HG02884 (cell line): ENCODE measurements around the gene VGLL3.
A peak's percentile ranks its signal among the peaks of the same experiment; 100 is the strongest.
"Not testable (repeated sequence)": the region's sequence is repeated elsewhere in the genome, so short reads cannot be mapped to it uniquely, and the experiment has no call there.

Experiments
- ATAC-seq: cut with Tn5 transposase; IDR thresholded peaks from one replicate; pipeline ENCODE4 v1.9.1; 2021; ENCODE audit warnings: mild to moderate bottlenecking, moderate library complexity; ENCODE audit not compliant: unreplicated experiment

The VGLL3 gene

DNA sequence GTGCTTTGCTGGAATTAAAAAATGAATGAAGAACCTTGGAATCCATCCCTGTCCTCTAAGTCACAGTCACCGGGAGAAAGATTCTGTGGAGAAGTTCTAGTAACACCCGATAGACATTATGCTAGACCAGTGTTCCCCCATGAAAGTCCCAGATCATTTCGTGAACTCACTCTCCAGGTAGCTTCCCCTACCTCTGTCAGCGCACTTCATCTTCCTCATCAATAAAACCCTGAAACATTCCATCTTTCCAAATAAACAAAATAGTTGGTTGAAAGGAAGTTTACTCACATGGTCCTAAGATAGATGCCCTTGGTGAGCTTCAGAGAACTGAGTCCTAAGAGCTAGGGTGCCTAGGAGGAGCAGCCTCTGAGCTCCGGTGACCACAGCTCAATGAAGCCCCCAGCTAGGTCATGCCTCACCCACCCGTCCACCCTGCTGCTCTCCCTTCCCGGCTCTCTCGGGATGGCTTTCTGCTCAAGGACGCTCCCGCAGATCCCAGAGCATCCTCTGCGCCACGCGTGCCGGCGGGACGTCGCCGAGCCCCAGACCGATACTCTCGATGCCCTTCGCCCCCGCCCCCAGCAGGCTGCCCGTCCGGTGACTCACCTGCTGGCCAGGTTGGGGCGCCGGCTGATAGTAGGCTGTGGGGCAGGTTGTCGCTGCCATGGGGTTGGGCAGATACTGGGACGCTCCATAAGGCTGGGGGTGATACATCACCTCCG, 776 bp downstream of the VGLL3 start:
- peak; percentile 15 for ATAC-seq

DNA sequence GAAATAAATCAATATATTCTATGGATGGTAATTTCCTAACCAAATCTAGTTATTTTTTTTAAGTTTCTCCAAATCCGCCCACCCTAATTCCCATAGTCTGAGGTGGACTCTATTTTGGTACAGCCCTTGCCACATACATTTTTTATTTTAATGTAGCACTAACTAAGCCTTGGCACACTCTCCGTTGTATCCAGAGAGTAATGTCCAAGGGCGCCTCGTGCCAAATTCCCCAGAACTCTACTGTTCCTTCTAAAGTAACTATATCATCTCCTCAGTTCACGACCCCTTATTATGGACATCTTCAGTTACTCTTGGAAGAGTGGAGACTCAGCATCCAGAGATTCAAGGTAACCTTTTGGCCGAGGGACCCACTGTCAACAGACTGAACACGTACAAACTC, 1.3 kb downstream of the VGLL3 start:
- no peak for ATAC-seq

DNA sequence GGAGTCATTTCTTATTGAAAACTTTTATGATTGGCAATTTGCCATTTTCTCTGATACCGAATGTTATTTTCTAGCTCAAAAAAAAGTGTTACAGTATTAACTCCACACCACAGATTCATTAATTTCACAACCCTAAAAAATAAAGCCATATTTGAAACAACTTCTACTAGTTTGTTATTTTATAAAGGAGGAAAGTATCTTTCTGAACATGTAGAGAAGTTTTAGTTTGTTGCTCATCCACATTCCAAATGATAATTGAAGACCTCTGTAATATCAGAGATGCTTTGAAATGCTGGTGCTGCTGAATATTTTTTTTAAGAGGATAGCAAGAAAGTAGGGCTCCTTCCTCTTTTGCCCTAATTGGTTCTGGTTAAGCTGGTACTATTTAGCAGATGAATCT, 1.9 kb downstream of the VGLL3 start:
- no peak for ATAC-seq

DNA sequence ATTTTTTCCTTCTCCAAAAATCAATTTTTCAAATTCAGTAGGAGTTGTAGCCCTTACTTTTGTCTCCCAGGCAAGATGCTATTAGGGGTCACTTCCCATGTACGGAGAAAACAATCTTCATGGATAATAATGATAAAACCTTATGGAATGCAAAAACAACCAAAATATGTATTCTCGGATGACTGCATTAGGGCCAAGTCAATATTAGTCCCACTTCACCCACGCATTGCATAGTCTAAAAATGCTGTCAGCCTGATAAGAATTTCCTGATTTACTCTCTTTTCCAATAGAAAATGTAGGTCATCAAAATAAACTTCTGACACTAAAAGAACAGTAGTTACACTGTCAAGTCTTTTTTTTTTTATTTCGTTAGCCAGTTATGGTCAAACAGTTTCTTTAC, 2.7 kb downstream of the VGLL3 start:
- no peak for ATAC-seq

- no peak for ATAC-seq
Observed at GRCh38 chr3:86987421-86987715, 3.6 kb downstream of the VGLL3 start.

- ATAC-seq: no peak
Observed at GRCh38 chr3:86986671-86987420, 4.1 kb downstream of the VGLL3 start.

DNA sequence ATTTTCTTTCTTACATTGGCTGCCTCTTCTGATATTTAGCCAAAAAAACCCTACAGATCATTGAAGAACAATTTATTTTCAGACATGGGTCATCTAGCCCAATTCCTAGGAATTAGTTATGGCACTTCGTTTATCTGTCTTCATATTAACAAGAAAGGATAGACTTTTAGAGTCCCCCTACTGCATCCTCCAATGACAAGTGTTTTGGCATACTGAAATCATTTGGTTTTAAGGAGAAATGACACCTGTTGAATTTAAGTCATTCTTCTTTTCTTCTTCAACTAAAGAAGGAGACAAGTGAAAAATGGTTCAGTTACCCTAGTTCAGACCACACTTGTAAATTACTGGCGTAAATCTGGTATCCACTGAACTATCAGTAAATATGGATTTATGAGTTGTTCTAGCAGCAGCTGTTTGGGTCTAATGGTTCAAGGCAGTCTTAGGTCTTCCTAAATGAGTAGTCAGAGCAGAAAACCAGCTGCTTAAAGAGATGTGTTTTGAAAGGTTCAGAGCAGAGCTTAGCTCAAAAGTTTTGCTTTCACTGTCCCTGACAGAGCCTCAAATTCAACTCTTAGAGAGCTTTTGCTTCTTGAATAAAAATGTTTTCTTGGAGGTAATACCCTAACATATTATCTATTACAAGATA, 5.6 kb downstream of the VGLL3 start:
- ATAC-seq: no peak

GRCh38 chr3:86984271-86984670, 6.7 kb downstream of the VGLL3 start:
- ATAC-seq: no peak

GRCh38 chr3:86982883-86983282, 8.1 kb downstream of the VGLL3 start:
- ATAC-seq: no peak

DNA sequence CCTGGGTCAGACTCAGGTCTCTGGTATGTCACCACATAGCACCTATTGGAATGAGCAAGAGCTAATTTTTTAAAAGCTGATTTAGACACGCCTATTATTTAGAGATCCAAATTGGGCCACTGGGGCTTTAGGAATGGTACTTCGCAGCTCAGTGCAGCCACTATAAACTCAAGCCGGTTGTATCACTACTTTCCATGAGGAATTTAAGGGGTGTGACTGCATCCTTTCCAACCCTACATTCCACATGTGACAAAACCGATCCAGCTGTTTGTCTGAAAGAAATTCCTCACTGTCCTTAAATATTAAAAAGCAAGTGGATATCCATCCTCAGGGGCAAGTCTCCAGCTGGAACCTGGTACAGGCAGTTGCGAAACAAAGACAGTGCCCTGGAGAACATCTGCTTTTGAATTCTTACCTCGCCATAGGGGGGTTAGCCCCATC, 12.8 kb downstream of the VGLL3 start:
- ATAC-seq: no peak

GRCh38 chr3:86976219-86976618, 14.7 kb downstream of the VGLL3 start:
- ATAC-seq: no peak

DNA sequence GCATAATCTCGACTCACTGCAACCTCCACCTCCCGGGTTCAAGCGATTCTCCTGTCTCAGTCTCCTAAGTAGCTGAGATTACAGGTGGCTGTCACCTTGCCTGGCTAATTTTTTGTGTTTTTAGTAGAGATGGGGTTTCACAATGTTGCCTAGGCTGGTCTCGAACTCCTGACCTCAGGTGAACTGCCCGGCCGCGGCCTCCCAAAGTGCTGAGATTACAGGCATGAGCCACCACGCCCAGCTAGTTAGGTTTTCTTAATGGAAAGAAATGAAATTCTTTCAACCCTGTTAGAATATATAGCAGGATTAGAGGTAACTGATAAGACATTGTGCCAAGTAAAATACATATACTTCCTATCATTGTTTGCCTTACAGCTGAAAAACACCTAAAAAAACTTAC, 16.8 kb downstream of the VGLL3 start:
- ATAC-seq: not testable (repeated sequence)

DNA sequence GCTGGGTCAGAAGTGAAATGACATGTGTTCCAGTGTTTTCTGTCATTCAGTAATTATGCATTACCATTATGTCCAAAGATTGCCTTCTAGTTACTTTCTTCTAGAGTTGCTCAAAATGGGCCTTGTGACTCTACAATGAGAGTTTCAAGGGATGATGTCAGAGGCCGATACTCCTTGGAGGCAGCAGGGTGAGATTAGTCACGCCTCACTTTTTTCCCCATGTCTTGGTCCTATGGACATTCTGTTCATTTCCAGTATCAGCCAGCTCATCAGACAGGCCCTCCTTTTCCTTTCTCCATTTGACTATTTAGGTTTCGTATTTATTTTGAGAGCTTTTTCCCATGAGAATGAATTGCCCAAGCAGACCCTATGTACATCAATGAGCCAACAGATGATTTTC, 17.5 kb downstream of the VGLL3 start:
- no peak for ATAC-seq

DNA sequence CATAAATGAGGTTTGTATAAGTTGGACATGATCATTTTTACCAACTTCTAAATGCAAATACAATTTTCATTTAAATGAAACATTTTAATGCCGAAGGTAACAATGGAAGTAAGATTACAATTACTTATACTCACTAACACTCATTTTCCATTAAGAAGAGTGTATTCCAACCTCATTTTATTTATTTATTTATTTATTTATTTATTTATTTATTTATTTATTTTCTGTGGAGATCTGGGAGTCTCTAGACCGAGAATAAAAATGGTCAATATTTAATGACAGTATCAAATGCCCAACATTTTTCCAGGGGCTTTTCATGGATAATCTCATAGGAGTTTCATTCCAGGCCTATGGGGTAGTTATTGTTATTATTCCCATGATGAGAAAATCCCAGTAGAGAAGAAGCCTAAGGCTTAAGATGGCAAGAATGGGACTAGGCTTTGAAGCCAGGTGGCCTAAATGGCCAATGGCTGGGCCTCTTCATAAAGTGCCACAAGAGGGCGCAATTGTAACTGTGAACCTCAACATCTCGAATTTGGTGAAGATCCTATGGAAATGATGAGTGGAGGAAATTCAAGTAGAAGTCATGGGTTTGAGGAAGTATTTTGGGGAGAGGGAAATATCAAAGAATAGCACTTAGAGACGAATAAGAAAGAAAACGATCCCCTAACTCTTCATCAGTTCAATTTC, 21.3 kb downstream of the VGLL3 start:
- ATAC-seq: peak; percentile 76

- ATAC-seq: no peak
Observed at GRCh38 chr3:86968244-86968932, 22.6 kb downstream of the VGLL3 start.

- no peak for ATAC-seq
Observed at GRCh38 chr3:86967062-86967461, 23.9 kb downstream of the VGLL3 start.

DNA sequence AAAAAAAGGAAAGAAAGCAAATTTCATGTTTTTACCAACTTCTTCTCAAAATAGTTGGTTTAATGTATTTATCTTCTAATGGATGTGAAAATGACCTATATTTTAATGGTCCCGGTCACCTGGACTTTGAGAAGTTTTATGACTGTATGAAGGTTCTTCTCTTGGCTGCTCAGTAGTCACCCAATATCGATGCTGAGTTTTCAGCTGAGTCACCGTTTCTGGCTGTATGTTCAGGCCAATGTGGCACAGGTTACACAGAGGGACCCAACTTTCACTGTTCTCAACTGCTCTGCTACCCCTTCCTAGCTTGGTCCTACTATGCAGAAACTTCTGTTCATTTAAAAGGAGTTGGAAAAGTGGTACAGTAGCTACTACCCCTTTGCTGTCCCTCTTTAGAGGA, 25.8 kb downstream of the VGLL3 start:
- ATAC-seq: no peak

GRCh38 chr3:86963611-86964010, 27.3 kb downstream of the VGLL3 start:
- no peak for ATAC-seq

- ATAC-seq: no peak
Observed at GRCh38 chr3:86961297-86961696, 29.7 kb downstream of the VGLL3 start.

- ATAC-seq: no peak
Observed at GRCh38 chr3:86960550-86960949, 30.4 kb downstream of the VGLL3 start.

DNA sequence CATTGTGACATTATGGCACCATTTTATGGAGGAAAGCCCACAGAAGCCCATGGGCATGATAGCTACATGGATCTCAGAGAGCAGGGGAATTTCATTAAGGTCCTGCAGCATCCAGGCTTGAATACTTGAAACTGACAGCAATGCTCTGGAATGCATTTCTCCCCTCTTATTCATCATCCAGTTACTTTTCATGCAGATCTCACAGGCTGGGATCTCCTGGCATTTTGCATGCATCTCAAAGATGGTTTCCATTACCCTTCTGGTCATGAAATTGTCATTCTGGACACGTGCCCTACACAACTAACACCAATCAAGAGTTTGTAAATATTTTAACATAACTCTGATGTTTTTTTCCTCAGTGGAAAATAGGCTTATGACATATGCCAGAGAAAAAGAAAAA, 32.4 kb downstream of the VGLL3 start:
- ATAC-seq: no peak
